H54 (cell line): ENCODE results near the gene DLX5.

Experiments
- DNase-seq: peaks from one replicate; pipeline ENCODE4 v3.0.0; 2011; ENCODE audit warnings: low spot score, mixed read lengths; ENCODE audit not compliant: insufficient read length
- FAIRE-seq: peaks from 3 replicates; lab custom pipeline; 2011; peaks lifted over from hg19 to GRCh38; lab: Jason Lieb, UNC
- POLR2A ChIP-seq: IDR thresholded peaks from 2 replicates; pipeline ENCODE4 v1.6.1; 2011; ENCODE audit warnings: low read depth, mild to moderate bottlenecking, low read length

The DLX5 gene

GRCh38 chr7:97005183-97006054 is 19.2 kb downstream of the DLX5 start, which contains the start of gene DLX6:
DLX6 (plus strand) TSS chr7:97005553; CDS start chr7:97005978, 425 bp downstream.
- FAIRE-seq, result no peak
- DNase-seq, result no peak
- TF ChIP-seq POLR2A, result no peak

DNA sequence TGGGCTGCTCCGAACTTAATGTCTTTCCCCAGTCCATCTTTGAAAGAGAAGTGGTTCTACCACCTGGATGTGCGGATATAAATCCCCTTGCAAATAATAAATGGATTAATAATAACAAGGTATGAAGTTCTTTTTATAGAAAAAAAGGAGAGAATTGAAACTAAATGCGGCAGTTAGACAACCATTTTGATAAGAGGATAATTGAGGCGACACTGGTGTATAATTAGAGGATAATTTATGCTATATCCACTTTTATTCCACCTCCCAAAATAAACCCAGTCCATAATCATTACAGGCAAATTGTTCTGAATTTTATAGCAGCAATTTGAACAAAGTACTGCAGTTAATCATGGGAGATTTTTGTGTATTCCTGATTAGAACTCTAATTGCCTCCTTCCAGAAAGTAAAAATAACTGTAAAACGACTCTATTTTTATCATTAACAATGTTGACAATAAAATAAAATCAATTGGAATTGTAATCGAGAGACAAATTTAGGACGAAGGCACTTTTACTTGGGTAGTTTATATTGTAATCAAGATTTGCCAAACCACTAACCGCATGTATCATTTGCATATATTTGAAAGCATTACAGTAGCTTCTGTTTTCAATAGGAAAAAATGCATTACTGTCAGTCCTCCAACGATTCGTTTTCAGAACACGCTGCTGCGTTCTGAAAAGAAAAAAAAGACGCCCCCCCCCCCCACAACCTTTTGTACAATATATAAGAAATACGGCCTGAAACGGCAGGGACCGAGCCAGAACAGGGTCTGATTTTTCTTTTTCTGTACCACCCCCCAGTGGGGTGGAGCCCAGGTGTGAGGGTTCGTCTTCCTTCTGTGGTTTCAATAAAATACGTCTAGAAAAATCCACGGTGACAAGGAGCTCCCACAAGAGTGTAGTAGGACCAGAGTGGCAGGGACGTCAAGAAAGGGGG is 20.1 kb downstream of the DLX5 start:
- FAIRE-seq (no peak), DNase-seq (no peak)
- TF ChIP-seq POLR2A, result no peak

DNA sequence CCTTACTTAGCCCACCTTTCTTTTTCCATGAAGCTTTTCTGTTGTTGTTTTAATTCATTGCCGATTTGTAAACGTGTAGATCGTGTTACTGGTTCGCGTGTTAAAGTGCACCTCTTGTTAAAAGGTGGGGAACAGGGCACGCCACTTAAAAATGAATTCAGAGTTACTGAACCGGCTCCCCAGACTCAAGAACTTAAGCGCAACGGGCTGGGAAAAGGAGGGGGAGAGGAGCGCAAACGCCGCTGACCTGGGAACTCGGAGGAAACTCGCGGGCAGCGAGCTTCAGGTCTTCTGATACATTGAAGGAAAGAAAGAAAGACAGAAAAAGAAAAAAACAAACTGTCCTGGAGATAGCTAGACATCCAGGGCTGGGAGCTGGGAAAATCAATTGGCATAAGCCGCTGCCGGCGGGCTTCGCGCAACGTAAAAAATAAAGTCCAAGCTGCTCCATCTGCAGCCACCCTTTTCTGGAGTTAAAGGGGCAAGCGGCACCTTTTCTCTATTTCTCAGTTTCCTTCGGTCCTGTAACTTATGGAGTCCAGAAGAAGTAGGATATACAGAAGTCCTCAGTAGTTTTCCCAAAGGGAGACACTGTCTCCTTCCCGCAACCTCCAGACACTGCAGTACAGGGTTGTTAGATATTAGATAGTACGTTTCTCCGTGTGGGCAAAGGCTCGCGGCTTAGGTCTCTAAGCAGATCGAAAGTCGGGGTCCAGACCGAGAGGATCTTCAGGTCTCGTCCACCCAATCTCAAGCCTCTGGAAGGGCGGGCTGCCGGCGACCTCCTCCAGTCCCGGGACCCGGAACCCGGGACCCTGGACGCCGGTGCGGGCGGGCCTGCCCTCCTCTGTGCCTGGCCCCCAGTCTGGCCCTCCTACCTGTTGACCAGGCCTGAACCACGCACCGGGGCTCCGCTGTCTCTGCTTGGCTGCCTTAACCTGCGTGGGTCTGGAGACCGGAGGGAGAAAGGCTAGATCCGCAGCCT is 21.1 kb downstream of the DLX5 start:
- no peak for FAIRE-seq
- TF ChIP-seq POLR2A, result no peak
- DNase-seq, result no peak

DNA sequence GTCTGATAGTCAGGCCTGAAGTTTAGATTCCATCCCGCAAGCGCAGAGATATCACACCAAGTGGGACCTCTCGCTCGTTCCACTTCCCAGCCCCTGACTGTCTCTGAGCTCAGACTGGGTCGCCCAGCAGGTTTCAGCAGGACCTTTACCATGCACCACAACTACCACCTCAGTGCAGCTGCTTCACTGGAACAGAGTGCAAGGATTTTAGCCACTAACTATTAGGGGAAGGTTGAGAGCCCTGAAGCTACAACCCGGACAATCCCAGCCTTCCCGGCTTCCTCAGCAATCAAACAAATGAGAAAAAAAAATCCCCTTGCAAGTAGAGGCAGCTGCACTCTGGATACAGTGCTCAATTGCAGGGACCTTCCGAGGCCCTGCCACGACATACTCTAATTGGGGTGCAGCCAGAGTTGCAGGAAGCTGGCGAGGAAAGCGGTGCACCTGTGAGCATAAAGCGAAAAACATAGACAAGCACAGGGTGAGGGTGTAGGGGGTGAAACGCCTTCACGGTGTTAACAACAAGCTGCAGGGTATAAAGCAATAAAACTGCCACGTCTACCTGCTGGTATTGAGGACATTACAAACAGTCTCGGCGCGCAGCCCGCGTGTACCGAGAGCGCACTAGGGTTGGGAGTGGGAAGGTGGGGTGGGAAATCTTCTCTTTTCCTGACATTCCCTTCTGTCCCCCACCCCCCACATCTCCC is 21.9 kb downstream of the DLX5 start:
- no peak for TF ChIP-seq POLR2A
- FAIRE-seq (no peak), DNase-seq (no peak)

GRCh38 chr7:97001656-97002554 is 22.7 kb downstream of the DLX5 start:
- TF ChIP-seq POLR2A, result no peak
- FAIRE-seq, result no peak
- no peak for DNase-seq

DNA sequence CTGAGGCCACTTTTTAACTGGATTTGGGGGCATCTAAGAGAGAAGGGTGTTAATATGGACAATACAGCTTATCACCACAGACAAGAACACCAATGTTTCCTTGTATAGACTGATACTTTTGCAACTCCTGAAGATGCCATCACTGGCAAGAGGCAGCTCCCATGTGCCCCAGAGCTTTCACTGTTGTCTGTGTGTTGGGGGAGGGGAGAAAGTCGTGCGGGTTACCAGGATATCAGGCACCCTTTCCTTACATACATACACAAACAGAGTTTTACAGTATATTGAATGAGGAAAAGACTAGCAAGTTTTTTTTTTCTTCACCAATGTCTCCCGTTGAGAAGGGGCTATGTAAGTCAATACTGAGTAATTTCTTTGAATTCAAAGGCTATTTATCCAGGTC is 23.4 kb downstream of the DLX5 start:
- DNase-seq (no peak), FAIRE-seq (no peak)

DNA sequence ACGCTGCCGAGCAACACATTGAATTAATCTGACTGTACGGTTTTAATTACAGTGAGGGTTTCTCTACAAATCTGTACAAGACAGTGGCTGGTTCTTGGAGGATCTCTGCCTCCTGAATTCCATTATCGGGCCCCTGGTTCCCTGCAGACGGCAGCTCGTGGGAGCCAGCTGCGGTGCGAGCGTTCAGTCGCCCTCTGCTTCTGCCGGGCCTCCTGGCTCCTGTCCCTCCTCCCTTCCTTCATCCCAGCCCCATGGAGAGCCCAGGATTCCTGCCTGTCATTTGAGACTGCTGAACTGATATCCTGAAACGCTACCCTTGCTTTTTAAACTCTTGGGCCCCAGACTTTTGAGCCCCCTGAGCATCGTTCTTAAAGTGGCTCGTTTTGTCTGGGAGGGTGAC is 25.9 kb downstream of the DLX5 start:
- no peak for FAIRE-seq

More for the DNA sequence above, 23.4 kb downstream of the DLX5 start:
- TF ChIP-seq POLR2A, result no peak

DNA sequence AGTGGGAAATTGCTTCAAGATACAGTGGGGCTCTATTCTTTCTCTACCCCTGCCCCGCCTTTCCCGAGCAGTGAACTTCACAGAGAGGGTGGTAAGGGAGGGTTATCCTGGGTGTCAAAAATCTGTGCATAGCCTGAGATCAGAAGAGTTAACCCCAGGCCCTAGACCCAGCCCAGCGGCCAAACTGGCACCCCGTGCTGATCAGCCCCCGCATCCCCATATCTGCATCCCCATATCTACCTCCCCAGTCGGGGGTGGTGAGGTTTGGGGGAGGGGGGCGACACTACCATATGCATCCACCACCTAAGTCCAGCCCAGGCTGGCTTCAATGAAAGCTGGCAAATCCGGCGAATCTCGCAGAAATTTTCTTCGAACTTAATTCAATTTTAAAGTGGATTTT is 26.3 kb downstream of the DLX5 start:
- TF ChIP-seq POLR2A, result no peak
- DNase-seq, result no peak
- no peak for FAIRE-seq

More for the DNA sequence above, 25.9 kb downstream of the DLX5 start:
- DNase-seq, result no peak
- TF ChIP-seq POLR2A, result no peak

- DNase-seq (no peak), FAIRE-seq (no peak)
- TF ChIP-seq POLR2A, result no peak
Measured at GRCh38 chr7:96997512-96998032, 27.1 kb downstream of the DLX5 start.

DNA sequence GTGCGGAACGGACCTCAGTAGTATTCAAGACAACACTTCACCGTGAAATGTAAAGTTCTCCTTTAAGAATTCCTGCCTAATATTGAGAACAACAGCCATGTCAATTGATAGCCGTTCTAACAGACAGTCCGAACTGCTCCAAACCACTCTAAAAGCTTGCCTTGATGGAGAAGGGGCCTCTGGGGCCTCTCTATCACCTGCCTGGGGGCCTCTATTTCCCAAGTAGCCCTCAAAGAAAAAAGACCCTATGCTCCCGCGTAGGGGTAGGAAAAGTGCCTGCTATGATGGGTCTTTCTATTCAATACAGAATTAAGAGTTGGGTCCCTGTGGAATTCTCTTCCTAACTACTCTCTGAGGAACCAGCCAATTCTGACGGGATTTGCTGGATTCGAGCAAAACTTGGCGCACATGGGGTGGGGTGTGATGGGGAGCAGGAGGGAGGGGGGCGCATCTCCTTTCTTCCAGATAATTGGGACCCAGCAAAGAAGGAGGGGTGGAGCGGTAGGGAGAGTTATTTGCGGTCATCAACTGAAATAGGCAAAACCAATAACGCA is 27.6 kb downstream of the DLX5 start:
- DNase-seq (no peak), FAIRE-seq (no peak)
- TF ChIP-seq POLR2A, result no peak
